GM23338 (cell line): ENCODE results near the gene MAP3K21. TPM values are rescaled to one million over a fixed set of nuclear protein-coding genes. Genes with fewer than 3 reads are reported as not detected.

Experiments
- ATAC-seq: fragments of 200-7000 bp; cut with Tn5 transposase; 3 replicates; pipeline ENCODE4 v1.9.1; 2020
- DNase-seq: peaks from one replicate; pipeline ENCODE4 v3.0.0-alpha.2; 2015; ENCODE audit warnings: low spot score
- H2AFZ ChIP-seq: fragments of 200-600 bp; sonication (generic); 2 replicates; pipeline ENCODE4 v1.8.0; 2016; ENCODE audit warnings: antibody characterized with exemption, mild to moderate bottlenecking, moderate library complexity
- H3F3A ChIP-seq: fragments of 200-600 bp; sonication (generic); replicated peaks from 2 replicates; pipeline ENCODE4 v1.8.0; 2017; ENCODE audit warnings: antibody characterized with exemption, mixed run types, low read depth
- H3K27ac ChIP-seq: fragments of 200-600 bp; sonication (generic); 2 replicates; pipeline ENCODE4 v1.6.1; 2016; ENCODE audit warnings: low read depth
- H3K27me3 ChIP-seq: fragments of 200-600 bp; sonication (generic); 2 replicates; pipeline ENCODE4 v1.8.0; 2016; ENCODE audit warnings: mild to moderate bottlenecking, mixed run types, moderate library complexity; ENCODE audit not compliant: insufficient read depth
- H3K36me3 ChIP-seq: fragments of 200-600 bp; sonication (generic); 2 replicates; pipeline ENCODE4 v1.8.0; 2016; ENCODE audit warnings: mild to moderate bottlenecking; ENCODE audit not compliant: insufficient read depth
- H3K4me1 ChIP-seq: fragments of 200-600 bp; sonication (generic); 2 replicates; pipeline ENCODE4 v1.8.0; 2016; ENCODE audit warnings: mild to moderate bottlenecking, moderate library complexity; ENCODE audit not compliant: insufficient read depth
- H3K4me2 ChIP-seq: fragments of 200-600 bp; sonication (generic); 2 replicates; pipeline ENCODE4 v1.7.1; 2017; ENCODE audit warnings: mixed run types
- H3K4me3 ChIP-seq: fragments of 200-600 bp; sonication (generic); 2 replicates; pipeline ENCODE4 v1.6.1; 2016; ENCODE audit warnings: mixed run types
- H3K79me2 ChIP-seq: fragments of 200-600 bp; sonication (generic); replicated peaks from 2 replicates; pipeline ENCODE4 v1.8.0; 2017; ENCODE audit warnings: mild to moderate bottlenecking; ENCODE audit not compliant: insufficient read depth
- H3K9me2 ChIP-seq: fragments of 200-600 bp; sonication (generic); 2 replicates; pipeline ENCODE4 v1.8.0; 2017; ENCODE audit not compliant: insufficient read depth
- H4K20me1 ChIP-seq: fragments of 200-600 bp; sonication (generic); replicated peaks from 2 replicates; pipeline ENCODE4 v1.8.0; 2017; ENCODE audit warnings: mild to moderate bottlenecking; ENCODE audit not compliant: insufficient read depth
- H3K27ac Mint-ChIP-seq: 2 replicates; pipeline ENCODE4 v1.8.0; 2020; ENCODE audit warnings: inconsistent platforms, mild to moderate bottlenecking, moderate library complexity, mixed read lengths
- H3K27me3 Mint-ChIP-seq: 3 replicates; pipeline ENCODE4 v1.8.0; 2022; ENCODE audit warnings: low read depth, mild to moderate bottlenecking, moderate library complexity, mixed read lengths, inconsistent platforms; ENCODE audit not compliant: insufficient read depth, poor library complexity
- H3K36me3 Mint-ChIP-seq: 3 replicates; pipeline ENCODE4 v1.8.0; 2021; ENCODE audit warnings: low read depth, mild to moderate bottlenecking, inconsistent platforms, moderate library complexity, mixed read lengths
- H3K4me1 Mint-ChIP-seq: 3 replicates; pipeline ENCODE4 v1.8.0; 2020; ENCODE audit warnings: mild to moderate bottlenecking, inconsistent platforms, mixed read lengths
- H3K4me3 Mint-ChIP-seq: 3 replicates; pipeline ENCODE4 v1.8.0; 2021; ENCODE audit warnings: moderate library complexity, mild to moderate bottlenecking, inconsistent platforms, mixed read lengths
- H3K9me3 Mint-ChIP-seq: 3 replicates; pipeline ENCODE4 v1.8.0; 2020; ENCODE audit warnings: moderate library complexity, mild to moderate bottlenecking, inconsistent platforms, mixed read lengths
- CREB1 ChIP-seq: fragments of 250-450 bp; sonication (Bioruptor Pico); IDR thresholded peaks from 2 replicates; pipeline ENCODE4 v1.5.0; 2020; ENCODE audit warnings: low read depth, mild to moderate bottlenecking, moderate library complexity
- EZH2 ChIP-seq: fragments of 200-600 bp; sonication (generic); IDR thresholded peaks from one replicate; pipeline ENCODE4 v1.8.0; 2017; ENCODE audit warnings: antibody characterized with exemption, mild to moderate bottlenecking, low read depth; ENCODE audit not compliant: unreplicated experiment
- EZH2phosphoT487 ChIP-seq: fragments of 200-600 bp; sonication (generic); IDR thresholded peaks from one replicate; pipeline ENCODE4 v1.8.1; 2018; ENCODE audit warnings: antibody characterized with exemption; ENCODE audit not compliant: unreplicated experiment
- NANOG ChIP-seq: IDR thresholded peaks from 2 replicates; pipeline ENCODE4 v1.6.1; 2016; ENCODE audit warnings: antibody characterized with exemption, borderline replicate concordance
- POLR2AphosphoS5 ChIP-seq: IDR thresholded peaks from 2 replicates; pipeline ENCODE4 v1.6.1; 2016; ENCODE audit warnings: antibody characterized with exemption, low read depth
- STAT1 ChIP-seq: IDR thresholded peaks from one replicate; pipeline ENCODE4 v1.6.1; 2016; ENCODE audit warnings: antibody characterized with exemption; ENCODE audit not compliant: unreplicated experiment
- ZNF114 ChIP-seq: fragments of 250-450 bp; sonication (Bioruptor Pico); IDR thresholded peaks from 2 replicates; pipeline ENCODE4 v1.5.0; 2020; ENCODE audit warnings: mild to moderate bottlenecking, moderate library complexity
- ZNF331 ChIP-seq: fragments of 250-450 bp; sonication (Bioruptor Pico); IDR thresholded peaks from 2 replicates; pipeline ENCODE4 v1.5.0; 2020; ENCODE audit warnings: low read depth, mild to moderate bottlenecking, moderate library complexity
- polyA plus RNA-seq: library from polyadenylated mRNA; unstranded; fragments of >200 nt; fragmentation: Nextera tagmentation; extraction: Ambion mirVana; gene quantifications from 2 replicates; pipeline ENCODE4 v1.2.1, GENCODE V29; 2016
- total RNA-seq: library from RNA; depleted of rRNA; stranded (reverse); fragments of >200 nt; shearing (Covaris generic); gene quantifications from 2 replicates; pipeline ENCODE4 v1.2.3, GENCODE V29; 2014
- TF ChIP-seq, protein P1 (sequence below): IDR thresholded peaks from 2 replicates; pipeline ENCODE4 v1.6.1; 2016; ENCODE audit warnings: antibody characterized with exemption
- TF ChIP-seq, protein P2 (sequence below): fragments of 250-450 bp; sonication (Bioruptor Pico); IDR thresholded peaks from 2 replicates; pipeline ENCODE4 v1.5.0; 2020; ENCODE audit warnings: mild to moderate bottlenecking, moderate library complexity
- TF ChIP-seq, protein P3 (sequence below): IDR thresholded peaks from one replicate; pipeline ENCODE4 v1.6.1; 2018; ENCODE audit warnings: antibody characterized with exemption; ENCODE audit not compliant: unreplicated experiment
- TF ChIP-seq, protein P4 (sequence below), 2 experiments: fragments of 200-600 bp in 1 of 2; sonication (generic) in 1 of 2; conservative IDR thresholded peaks; 2 replicates each; pipeline versions ENCODE4 v1.5.1 to v1.6.1; 2016 to 2017; ENCODE audit warnings: antibody characterized with exemption in 2 of 2, low read depth in 2 of 2, mild to moderate bottlenecking in 2 of 2, moderate library complexity in 1 of 2

The MAP3K21 gene
- total and polyA plus RNA-seq, 2 experiments from 2014 or later, result 11.7 to 40.1 TPM

DNA sequence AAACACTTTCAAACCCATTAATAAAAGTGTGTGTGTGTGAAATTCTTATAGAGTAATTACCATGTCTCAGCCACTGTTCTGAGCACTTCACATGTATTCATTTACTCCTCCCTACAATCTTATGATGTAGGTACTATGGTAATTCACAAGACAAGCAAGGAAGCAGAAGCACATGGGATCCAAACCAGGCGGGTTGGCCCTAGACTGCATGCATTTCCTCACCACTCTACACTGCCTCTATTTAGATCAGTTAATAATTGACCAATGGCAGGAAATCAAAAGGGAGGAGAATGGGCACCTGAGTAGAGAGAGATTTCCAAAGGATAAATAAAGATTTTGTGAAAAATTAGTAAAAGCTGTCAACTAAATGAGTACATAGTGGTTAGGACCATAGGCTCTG lies 15.7 kb downstream of the MAP3K21 start (continued):
- TF ChIP-seq, protein P1, sequence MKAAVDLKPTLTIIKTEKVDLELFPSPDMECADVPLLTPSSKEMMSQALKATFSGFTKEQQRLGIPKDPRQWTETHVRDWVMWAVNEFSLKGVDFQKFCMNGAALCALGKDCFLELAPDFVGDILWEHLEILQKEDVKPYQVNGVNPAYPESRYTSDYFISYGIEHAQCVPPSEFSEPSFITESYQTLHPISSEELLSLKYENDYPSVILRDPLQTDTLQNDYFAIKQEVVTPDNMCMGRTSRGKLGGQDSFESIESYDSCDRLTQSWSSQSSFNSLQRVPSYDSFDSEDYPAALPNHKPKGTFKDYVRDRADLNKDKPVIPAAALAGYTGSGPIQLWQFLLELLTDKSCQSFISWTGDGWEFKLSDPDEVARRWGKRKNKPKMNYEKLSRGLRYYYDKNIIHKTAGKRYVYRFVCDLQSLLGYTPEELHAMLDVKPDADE, result no peak
- no peak for TF ChIP-seq EZH2

DNA sequence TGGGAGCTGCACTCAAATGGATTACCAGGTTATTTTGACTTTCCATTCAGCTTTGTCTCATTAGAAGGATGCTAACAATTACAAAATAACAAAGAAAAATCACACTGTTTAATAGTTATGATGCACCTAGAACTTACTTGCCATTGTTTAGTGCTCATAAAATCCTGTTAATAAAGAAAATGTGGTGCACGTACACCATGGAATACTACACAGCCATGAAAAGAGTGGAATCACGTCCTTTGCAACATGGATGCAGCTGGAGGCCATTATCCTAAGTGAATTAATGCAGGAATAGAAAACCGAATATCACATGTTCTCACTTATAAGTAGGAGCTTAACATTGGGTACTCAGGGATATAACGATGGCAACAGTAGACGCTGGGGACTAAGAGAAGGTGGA lies 19.8 kb downstream of the MAP3K21 start:
- H3K27me3 ChIP-seq, result no peaks in the 10 kb centered on the region
- ATAC-seq, result no peak
- peaks cover 13% of the 10 kb centered on the region; the same call in 2 of the 3 replicates for H3K9me3 Mint-ChIP-seq
- no peak overlapping the region for H3K4me2 ChIP-seq
- peaks cover 2% of the 10 kb centered on the region for H3K27me3 Mint-ChIP-seq
- peaks cover 32% of the 10 kb centered on the region for H3K36me3 Mint-ChIP-seq
- H3K36me3 ChIP-seq, result peaks cover 6% of the 10 kb centered on the region; the same call in 1 of the 2 replicates
- DNase-seq, result no peak
- no peaks in the 10 kb centered on the region for H4K20me1 ChIP-seq
- peaks cover 12% of the 10 kb centered on the region for H3K4me1 Mint-ChIP-seq
- H3F3A ChIP-seq, result no peaks in the 10 kb centered on the region
- no peak overlapping the region for H3K4me3 ChIP-seq
- no peak overlapping the region for H3K4me3 Mint-ChIP-seq
- no peaks in the 10 kb centered on the region for H3K9me2 ChIP-seq
- peaks cover 75% of the 10 kb centered on the region for H3K79me2 ChIP-seq
- H3K27ac Mint-ChIP-seq, result no peak overlapping the region
- H3K4me1 ChIP-seq, result peaks cover 10% of the 10 kb centered on the region; the same call in 1 of the 2 replicates
- no peak overlapping the region for H3K27ac ChIP-seq
- no peak overlapping the region for H2AFZ ChIP-seq
- TF ChIP-seq NANOG, result no peak
- no peak for TF ChIP-seq CREB1
- no peak for TF ChIP-seq STAT1
- no peak for TF ChIP-seq POLR2AphosphoS5
- TF ChIP-seq ZNF331 (CRISPR knock-in tag), result no peak
- TF ChIP-seq, protein P2, sequence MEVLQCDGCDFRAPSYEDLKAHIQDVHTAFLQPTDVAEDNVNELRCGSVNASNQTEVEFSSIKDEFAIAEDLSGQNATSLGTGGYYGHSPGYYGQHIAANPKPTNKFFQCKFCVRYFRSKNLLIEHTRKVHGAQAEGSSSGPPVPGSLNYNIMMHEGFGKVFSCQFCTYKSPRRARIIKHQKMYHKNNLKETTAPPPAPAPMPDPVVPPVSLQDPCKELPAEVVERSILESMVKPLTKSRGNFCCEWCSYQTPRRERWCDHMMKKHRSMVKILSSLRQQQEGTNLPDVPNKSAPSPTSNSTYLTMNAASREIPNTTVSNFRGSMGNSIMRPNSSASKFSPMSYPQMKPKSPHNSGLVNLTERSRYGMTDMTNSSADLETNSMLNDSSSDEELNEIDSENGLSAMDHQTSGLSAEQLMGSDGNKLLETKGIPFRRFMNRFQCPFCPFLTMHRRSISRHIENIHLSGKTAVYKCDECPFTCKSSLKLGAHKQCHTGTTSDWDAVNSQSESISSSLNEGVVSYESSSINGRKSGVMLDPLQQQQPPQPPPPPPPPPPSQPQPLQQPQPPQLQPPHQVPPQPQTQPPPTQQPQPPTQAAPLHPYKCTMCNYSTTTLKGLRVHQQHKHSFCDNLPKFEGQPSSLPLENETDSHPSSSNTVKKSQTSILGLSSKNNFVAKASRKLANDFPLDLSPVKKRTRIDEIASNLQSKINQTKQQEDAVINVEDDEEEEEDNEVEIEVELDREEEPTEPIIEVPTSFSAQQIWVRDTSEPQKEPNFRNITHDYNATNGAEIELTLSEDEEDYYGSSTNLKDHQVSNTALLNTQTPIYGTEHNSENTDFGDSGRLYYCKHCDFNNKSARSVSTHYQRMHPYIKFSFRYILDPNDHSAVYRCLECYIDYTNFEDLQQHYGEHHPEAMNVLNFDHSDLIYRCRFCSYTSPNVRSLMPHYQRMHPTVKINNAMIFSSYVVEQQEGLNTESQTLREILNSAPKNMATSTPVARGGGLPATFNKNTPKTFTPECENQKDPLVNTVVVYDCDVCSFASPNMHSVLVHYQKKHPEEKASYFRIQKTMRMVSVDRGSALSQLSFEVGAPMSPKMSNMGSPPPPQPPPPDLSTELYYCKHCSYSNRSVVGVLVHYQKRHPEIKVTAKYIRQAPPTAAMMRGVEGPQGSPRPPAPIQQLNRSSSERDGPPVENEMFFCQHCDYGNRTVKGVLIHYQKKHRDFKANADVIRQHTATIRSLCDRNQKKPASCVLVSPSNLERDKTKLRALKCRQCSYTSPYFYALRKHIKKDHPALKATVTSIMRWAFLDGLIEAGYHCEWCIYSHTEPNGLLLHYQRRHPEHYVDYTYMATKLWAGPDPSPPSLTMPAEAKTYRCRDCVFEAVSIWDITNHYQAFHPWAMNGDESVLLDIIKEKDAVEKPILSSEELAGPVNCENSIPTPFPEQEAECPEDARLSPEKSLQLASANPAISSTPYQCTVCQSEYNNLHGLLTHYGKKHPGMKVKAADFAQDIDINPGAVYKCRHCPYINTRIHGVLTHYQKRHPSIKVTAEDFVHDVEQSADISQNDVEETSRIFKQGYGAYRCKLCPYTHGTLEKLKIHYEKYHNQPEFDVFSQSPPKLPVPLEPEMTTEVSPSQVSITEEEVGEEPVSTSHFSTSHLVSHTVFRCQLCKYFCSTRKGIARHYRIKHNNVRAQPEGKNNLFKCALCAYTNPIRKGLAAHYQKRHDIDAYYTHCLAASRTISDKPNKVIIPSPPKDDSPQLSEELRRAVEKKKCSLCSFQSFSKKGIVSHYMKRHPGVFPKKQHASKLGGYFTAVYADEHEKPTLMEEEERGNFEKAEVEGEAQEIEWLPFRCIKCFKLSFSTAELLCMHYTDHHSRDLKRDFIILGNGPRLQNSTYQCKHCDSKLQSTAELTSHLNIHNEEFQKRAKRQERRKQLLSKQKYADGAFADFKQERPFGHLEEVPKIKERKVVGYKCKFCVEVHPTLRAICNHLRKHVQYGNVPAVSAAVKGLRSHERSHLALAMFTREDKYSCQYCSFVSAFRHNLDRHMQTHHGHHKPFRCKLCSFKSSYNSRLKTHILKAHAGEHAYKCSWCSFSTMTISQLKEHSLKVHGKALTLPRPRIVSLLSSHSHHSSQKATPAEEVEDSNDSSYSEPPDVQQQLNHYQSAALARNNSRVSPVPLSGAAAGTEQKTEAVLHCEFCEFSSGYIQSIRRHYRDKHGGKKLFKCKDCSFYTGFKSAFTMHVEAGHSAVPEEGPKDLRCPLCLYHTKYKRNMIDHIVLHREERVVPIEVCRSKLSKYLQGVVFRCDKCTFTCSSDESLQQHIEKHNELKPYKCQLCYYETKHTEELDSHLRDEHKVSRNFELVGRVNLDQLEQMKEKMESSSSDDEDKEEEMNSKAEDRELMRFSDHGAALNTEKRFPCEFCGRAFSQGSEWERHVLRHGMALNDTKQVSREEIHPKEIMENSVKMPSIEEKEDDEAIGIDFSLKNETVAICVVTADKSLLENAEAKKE (CRISPR knock-in tag), result no peak
- no peak for TF ChIP-seq EZH2
- TF ChIP-seq, protein P3, sequence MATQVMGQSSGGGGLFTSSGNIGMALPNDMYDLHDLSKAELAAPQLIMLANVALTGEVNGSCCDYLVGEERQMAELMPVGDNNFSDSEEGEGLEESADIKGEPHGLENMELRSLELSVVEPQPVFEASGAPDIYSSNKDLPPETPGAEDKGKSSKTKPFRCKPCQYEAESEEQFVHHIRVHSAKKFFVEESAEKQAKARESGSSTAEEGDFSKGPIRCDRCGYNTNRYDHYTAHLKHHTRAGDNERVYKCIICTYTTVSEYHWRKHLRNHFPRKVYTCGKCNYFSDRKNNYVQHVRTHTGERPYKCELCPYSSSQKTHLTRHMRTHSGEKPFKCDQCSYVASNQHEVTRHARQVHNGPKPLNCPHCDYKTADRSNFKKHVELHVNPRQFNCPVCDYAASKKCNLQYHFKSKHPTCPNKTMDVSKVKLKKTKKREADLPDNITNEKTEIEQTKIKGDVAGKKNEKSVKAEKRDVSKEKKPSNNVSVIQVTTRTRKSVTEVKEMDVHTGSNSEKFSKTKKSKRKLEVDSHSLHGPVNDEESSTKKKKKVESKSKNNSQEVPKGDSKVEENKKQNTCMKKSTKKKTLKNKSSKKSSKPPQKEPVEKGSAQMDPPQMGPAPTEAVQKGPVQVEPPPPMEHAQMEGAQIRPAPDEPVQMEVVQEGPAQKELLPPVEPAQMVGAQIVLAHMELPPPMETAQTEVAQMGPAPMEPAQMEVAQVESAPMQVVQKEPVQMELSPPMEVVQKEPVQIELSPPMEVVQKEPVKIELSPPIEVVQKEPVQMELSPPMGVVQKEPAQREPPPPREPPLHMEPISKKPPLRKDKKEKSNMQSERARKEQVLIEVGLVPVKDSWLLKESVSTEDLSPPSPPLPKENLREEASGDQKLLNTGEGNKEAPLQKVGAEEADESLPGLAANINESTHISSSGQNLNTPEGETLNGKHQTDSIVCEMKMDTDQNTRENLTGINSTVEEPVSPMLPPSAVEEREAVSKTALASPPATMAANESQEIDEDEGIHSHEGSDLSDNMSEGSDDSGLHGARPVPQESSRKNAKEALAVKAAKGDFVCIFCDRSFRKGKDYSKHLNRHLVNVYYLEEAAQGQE, result no peak
- no peak for TF ChIP-seq EZH2phosphoT487
- no peak for TF ChIP-seq ZNF114 (CRISPR knock-in tag)
- TF ChIP-seq, protein P4, sequence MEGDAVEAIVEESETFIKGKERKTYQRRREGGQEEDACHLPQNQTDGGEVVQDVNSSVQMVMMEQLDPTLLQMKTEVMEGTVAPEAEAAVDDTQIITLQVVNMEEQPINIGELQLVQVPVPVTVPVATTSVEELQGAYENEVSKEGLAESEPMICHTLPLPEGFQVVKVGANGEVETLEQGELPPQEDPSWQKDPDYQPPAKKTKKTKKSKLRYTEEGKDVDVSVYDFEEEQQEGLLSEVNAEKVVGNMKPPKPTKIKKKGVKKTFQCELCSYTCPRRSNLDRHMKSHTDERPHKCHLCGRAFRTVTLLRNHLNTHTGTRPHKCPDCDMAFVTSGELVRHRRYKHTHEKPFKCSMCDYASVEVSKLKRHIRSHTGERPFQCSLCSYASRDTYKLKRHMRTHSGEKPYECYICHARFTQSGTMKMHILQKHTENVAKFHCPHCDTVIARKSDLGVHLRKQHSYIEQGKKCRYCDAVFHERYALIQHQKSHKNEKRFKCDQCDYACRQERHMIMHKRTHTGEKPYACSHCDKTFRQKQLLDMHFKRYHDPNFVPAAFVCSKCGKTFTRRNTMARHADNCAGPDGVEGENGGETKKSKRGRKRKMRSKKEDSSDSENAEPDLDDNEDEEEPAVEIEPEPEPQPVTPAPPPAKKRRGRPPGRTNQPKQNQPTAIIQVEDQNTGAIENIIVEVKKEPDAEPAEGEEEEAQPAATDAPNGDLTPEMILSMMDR (conservative IDR thresholded peaks at IDR 0.05; ENCODE audit: low read depth in 2 of 2), result no peak
